Astrocyte of the spinal cord (primary cell): ENCODE results near the gene NACAD.
A peak's percentile ranks its signal among the peaks of the same experiment; 100 is the strongest.
"Not testable (repeated sequence)": the region's sequence is repeated elsewhere in the genome, so short reads cannot be mapped to it uniquely, and the experiment has no call there.

Source experiments
- DNase-seq: peaks from one replicate; pipeline ENCODE4 v3.0.0; 2011; ENCODE audit warnings: low read depth, low spot score
- H3K4me3 ChIP-seq: 2 replicates; pipeline ENCODE4 v1.5.1; 2011; ENCODE audit warnings: low read depth, mild to moderate bottlenecking, low read length, moderate library complexity
- in situ Hi-C: cut with HindIII; loops from 2 replicates; pipeline ENCODE4 v1.10.0; 2017; ENCODE audit warnings: low sequenced_read_pairs
- TF ChIP-seq, protein P1 (sequence below): IDR thresholded peaks from 2 replicates; pipeline ENCODE4 v1.5.1; 2012; ENCODE audit warnings: low read depth, mild to moderate bottlenecking, low read length, inconsistent platforms

NACAD gene

DNA sequence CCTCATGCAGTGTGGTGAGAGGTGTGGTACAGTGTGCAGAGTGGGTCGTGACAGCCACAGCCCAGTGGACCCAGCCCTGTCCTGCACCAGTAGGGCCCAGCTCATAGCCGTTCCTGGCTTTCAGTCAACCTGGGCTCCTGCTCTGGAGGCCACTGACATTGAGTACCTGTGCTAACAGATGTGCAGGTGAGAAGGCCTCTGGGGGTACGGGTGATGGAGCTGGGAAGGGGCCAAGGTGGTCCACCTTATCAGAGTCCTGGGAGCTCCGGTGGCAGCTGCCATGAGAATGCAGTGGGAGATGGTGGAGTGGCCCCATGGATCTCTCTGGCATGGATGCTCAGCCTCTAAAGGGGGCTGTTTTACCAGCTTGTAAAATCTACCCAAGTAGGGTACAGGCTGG lies 28.8 kb upstream of the NACAD start:
- DNase-seq = no peak
- in situ Hi-C loops = no loop called here
- TF ChIP-seq, protein P1, sequence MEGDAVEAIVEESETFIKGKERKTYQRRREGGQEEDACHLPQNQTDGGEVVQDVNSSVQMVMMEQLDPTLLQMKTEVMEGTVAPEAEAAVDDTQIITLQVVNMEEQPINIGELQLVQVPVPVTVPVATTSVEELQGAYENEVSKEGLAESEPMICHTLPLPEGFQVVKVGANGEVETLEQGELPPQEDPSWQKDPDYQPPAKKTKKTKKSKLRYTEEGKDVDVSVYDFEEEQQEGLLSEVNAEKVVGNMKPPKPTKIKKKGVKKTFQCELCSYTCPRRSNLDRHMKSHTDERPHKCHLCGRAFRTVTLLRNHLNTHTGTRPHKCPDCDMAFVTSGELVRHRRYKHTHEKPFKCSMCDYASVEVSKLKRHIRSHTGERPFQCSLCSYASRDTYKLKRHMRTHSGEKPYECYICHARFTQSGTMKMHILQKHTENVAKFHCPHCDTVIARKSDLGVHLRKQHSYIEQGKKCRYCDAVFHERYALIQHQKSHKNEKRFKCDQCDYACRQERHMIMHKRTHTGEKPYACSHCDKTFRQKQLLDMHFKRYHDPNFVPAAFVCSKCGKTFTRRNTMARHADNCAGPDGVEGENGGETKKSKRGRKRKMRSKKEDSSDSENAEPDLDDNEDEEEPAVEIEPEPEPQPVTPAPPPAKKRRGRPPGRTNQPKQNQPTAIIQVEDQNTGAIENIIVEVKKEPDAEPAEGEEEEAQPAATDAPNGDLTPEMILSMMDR = no peak
- no peak overlapping the region for H3K4me3 ChIP-seq

DNA sequence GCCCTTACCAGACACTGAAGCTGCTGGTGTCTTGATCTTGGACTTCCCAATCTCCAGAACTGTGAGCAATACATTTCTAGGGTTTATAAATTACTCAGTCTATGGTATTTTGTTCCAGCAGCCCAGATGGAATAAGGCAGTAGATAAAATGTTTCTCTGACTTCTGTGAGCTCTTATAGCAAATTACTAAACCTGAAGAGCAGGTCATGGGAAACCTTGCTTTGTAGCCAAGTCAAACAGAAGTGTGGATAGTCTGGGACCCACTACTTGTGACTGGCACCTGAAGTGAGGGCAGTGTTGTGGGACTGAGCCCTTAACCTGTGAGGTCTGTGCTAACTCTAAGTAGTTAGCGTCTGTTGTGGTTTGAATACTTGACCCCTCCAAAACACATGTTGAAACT lies 27.3 kb upstream of the NACAD start:
- TF ChIP-seq, protein P1 = no peak
- in situ Hi-C loops = no loop called here
- no peak overlapping the region for H3K4me3 ChIP-seq
- no peak for DNase-seq

DNA sequence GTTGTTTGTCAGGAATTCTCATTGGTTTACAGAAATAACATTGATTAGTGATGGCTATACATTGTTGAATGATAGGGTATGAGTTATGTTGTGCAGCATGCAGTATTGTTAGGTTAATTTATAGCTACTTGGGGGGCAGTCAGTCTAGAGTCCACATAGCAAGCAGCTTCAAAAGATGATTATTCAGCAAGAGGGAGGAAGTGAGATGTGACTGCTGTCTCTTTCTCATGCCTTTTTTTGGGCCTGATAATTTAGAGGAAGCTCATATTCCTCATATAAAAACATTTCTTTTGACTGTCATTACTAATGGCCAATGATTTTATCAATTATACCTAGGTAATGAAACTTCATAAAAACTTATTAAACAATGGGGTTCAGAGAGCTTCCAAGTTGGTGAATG lies 26.2 kb upstream of the NACAD start:
- no peak overlapping the region for H3K4me3 ChIP-seq
- no peak for DNase-seq
- in situ Hi-C loops = no loop called here
- TF ChIP-seq, protein P1 = no peak

DNA sequence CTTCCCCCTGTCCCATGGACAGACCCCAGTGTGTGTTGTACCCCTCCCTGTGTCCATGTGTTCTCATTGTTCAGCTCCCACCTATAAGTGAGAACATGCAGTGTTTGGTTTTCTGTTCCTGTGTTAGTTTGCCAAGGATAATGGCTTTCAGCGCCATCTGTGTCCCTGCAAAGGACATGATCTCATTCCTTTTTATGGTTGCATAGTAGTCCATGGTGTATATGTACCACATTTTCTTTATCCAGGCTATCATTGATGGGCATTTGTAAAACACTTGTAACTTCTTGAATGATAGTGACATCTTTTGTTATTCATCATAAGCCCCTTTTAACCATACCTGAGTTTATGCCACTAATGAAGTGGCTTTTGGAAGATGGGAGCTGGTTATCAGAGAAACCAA lies 25.5 kb upstream of the NACAD start:
- DNase-seq, in situ Hi-C loops, H3K4me3 ChIP-seq: not testable (repeated sequence)

DNA sequence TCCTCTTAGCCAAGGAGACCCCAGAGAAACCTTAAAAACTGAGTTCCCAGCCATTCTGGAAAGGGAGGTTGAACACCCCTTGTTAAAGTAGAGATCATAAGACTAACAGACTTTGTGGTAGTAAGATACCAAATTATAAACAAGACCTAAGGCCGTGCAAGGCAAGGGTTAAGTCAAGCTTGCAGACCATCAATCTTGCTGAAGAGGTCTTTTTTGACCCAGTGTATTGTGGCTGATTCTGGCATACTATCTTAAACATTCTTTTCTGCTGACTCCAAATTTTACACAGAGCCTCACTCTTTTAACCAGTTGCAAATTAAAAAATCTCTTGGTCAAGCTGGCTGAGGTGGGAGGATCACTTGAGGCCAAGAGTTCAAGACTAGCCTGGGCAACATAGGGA lies 23.9 kb upstream of the NACAD start:
- TF ChIP-seq, protein P1 = no peak
- no peak overlapping the region for H3K4me3 ChIP-seq
- in situ Hi-C loops = no loop called here
- peak; percentile 6 for DNase-seq

DNA sequence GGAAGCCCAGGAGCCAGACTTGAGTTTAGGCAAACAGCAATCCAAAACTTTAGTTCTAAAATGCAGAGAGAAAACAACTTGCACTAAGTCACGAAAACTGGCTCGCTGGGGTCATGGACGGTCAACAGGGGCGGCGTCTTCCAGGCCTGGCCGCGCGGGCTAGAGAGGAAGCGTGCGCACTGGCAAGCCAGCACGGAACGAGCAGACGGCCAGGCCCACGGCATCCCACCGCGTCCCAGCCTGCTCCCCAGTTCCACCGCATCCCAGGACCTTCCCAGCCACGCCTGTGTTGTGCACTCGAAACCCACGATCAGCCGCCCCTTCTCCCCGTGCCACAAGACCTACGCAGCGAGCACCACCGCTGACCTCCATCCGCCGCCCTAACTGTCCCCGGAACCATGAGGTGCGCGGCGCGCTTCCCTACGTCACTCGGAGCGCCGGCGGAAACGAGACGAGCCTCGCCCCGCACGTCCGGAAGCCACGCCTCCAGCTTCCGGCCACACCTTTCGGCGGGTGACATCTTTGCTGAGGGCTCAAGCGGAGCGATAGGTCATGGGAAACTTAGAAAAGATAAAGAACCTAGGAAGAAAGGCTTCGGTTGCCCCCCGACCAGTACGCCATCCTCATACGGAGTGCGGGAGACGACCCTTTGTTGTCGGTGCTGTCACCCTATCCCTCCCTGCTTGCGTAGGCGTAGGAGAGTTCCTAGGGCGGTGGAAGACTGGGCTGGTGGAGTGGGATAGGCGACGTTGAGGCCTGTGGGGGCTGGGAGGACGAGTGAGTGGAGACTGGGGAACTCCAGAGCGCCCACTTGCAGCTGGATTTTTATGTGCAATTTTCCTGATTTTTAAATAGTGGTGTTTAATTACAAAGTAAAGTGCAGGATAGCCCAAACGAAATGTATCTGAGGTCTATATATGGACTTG lies 22.8 kb upstream of the NACAD start, which contains the start of gene TBRG4:
TSS of gene TBRG4 (minus strand) at position 400 of the 926 bp plus-strand sequence. CDS start 2,460 bp downstream, outside the sequence.
- peak within 1 kb of the TSS; percentile 96 for H3K4me3 ChIP-seq
- DNase-seq = peak; percentile 94
- TF ChIP-seq, protein P1 = peak; percentile 41
- in situ Hi-C loops = no loop called here

GRCh38 chr7:45108863-45109262 lies 20.1 kb upstream of the NACAD start:
- H3K4me3 ChIP-seq = no peak overlapping the region
- DNase-seq = no peak
- in situ Hi-C loops = no loop called here
- TF ChIP-seq, protein P1 = no peak
